AG20443 (cell line): Measurements from ENCODE around the gene ANHX.
"Not testable (repeated sequence)": the region's sequence is repeated elsewhere in the genome, so short reads cannot be mapped to it uniquely, and the experiment has no call there.

Source experiments
- DNase-seq: peaks from one replicate; pipeline ENCODE4 v3.0.0; 2012; ENCODE audit warnings: low spot score, mixed read lengths

Gene ANHX

GRCh38 chr12:133235401-133236112 lies at the start of gene ANHX:
Gene ANHX (minus strand): TSS chr12:133235877. CDS start chr12:133234356, 1,521 bp downstream.
- peak; percentile 8 for DNase-seq

GRCh38 chr12:133264668-133265067 lies 29.0 kb upstream of the ANHX start:
- not testable (repeated sequence) for DNase-seq

- DNase-seq: no peak
Observed at GRCh38 chr12:133264173-133264572, 28.5 kb upstream of the ANHX start.

DNA sequence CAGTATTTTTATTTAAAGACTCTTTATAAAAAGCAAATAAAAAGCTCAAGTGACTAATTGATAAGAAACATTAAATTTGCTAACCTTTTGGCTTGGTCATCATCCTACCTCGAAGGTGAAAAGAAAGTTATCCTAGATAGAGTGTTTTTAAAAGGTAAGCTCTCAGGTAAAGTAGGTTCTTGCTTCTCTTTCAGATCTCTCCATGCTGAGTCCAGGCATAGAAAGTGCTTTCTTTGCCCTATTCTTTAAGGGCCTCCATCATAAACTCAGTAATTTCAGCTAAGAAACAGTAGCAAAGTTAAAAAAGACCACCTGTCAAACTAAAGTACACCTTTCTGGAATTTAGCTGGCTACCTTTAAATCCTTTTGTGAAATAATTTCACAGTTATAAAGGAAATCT lies 20.6 kb upstream of the ANHX start:
- DNase-seq: no peak

- DNase-seq: not testable (repeated sequence)
Observed at GRCh38 chr12:133255833-133256232, 20.2 kb upstream of the ANHX start.

- DNase-seq: no peak
Observed at GRCh38 chr12:133251732-133252131, 16.1 kb upstream of the ANHX start.

- DNase-seq: no peak
Observed at GRCh38 chr12:133236556-133236955, 879 bp upstream of the ANHX start.

DNA sequence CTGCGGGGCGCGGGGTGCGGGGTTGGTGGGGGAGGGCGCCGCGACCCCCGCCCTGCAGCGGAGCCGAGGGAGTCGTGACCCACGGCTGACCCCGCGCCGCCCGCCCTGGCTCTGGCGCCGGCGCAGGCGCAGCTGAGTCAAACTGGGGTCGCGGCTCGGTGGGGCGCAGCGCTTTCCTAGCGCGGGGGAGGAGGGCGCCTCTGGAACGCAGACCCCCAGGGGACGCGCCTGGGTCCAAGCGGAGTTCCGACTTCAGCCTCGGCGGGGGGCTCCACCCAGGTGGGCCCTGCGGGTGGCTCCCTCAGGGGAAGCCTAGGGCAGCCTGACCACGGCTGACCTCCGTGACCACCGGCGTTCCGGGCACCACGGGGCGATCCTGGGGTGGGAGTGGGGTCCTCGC lies 467 bp upstream of the ANHX start:
- peak; percentile 5 for DNase-seq

- DNase-seq: no peak
Observed at GRCh38 chr12:133234971-133235370, 706 bp downstream of the ANHX start.

- no peak for DNase-seq
Observed at GRCh38 chr12:133233993-133234564, 1.6 kb downstream of the ANHX start.

DNA sequence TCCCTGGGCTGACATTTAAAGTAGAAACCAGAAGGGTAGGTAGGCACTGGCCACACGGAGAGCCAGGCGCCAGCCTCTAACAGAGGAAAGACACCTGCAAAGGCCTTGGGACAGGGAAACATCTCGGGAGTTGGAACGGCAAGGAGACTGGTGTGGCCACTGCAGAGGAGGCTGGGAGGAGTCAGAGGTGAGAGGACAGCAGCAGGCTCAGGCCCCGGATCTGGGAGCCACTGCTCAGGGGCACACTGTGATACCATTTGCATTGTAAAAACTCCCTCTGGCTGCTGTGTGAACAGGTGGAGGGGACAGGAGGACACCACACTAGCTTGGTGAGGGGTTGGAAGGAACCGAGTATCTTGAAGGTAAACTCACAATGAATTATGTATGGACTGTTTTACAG lies 2.7 kb downstream of the ANHX start:
- no peak for DNase-seq

DNA sequence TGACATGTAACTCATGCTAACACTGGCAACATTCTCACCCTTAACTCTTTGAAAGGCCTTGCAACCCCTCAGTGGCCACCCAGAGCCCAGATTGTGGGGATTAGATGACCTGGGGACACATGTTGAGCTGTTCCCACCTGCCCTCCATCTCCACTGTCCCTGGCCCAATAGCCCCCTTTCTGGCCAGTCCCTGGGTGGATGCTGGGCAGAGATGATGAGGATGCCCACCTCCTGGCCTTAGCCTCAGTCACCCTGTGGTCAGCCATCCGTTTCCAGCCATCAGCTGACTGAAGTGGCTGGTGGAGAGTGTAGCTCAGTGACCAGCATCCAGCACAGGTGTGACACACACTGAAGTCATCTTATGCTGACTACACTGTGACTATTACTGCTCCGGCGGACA lies 4.7 kb downstream of the ANHX start:
- no peak for DNase-seq

- DNase-seq: no peak
Observed at GRCh38 chr12:133227281-133227852, 8.3 kb downstream of the ANHX start.

DNA sequence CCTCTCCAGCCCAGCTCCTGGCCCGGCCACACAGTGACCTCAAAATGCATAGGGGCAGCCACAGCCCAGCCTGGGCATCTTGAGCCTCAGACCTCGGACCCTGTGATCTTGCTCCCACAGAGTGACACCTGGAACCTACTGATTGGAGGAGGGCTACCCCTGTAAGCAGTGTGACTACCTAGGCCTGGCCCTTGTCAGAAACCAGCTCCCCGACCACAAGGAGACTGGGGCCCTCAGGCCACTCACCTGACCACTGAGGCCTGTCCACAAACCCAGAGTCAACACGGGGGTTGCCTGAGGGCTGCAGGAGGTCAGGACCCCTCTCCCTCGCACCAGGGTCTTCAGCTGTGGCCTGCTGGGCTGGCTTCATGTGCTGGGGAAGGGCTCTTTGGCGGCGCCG lies 9.0 kb downstream of the ANHX start:
- DNase-seq: no peak

DNA sequence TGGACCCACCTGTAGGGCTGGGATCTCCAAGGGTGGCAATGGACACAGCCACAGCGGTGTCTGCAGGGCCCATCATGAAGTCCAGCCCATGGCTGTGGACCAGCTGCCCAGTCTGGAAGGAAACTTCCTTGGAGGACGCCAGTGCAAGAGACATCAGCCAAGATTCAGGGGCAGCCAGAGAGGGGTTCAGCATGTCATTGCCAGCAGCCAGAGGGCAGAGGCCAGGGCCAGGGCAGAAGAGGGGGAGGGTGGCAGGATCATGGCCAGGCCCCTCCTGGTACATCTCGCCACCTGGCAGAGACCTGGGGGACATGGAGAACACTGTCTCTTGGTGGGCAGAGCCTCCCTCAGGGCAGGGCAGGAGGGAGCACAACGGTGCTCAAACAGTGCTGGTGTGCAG lies 10.2 kb downstream of the ANHX start:
- DNase-seq: no peak

DNA sequence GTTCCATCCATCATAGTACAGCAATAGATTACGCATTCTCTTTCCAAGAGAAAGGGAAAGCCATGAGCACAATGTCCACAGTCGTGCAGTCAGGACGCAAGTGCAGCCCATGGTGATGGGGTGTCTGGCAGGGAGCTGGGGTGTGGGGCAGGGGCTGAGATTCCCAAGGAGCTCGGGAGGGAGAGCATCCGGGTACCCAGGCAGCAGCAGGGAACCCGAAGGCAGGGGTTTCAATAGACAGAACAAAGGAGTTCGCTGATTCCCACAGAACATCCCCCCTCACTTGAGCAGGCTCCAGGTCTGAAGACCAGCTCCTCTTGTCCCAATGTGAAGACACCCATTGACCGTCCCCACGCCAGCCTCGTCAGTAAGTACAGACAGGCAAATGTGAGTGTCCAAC lies 13.5 kb downstream of the ANHX start:
- DNase-seq: no peak

- no peak for DNase-seq
Observed at GRCh38 chr12:133221241-133221640, 14.4 kb downstream of the ANHX start.

DNA sequence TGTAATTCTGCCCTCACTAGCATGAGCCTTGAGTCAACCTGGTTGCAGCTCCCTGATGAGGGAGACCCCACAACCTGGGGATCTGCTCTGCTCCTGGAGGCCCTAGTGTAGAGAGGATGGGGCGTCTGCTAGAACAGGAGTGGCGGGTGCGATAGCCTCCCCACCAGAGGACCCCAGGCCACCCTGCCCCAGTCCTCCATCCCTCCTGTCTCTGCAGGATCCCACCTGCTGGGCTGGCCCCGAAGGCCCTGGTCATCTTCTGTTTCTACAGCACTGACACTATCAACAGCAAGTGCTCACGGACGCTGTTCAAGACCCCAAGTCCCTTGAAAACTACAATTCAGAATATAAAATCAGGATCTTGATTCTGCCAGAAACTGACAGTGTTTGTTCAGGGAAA lies 15.2 kb downstream of the ANHX start:
- no peak for DNase-seq

DNA sequence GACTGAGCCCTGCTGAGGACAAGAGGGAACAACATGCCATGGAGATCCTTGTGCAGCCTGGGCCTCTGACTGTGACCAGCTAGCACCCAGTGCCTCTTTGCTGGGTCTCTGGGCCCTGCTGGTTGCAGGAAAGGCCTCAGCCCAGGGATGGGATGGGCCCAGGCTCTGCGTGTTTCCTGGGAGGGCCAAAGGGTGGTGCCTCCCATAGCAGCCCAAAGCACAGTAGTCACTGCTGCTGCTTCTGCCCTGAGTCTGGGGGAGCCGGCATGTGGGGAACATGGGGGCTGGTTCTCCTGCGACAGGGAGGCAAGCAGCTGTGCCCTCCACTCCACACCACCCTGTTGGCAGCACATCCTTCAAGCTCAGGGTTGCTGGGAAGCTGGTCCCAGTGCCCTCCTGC lies 18.5 kb downstream of the ANHX start:
- DNase-seq: no peak

- DNase-seq: no peak
Observed at GRCh38 chr12:133215724-133216123, 20.0 kb downstream of the ANHX start.

GRCh38 chr12:133206390-133206789 lies 29.3 kb downstream of the ANHX start:
- no peak for DNase-seq

DNA sequence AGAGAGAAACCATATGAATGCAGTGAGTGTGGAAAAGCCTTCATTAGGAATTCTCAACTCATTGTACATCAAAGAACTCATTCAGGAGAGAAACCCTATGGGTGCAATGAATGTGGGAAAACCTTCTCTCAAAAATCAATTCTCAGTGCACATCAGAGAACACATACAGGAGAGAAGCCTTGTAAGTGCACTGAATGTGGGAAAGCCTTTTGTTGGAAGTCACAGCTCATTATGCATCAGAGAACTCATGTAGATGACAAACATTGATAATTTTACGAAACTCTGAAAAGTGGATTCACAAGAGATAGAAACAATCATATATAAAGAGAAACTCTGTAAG lies 31.4 kb downstream of the ANHX start:
- DNase-seq: no peak

DNA sequence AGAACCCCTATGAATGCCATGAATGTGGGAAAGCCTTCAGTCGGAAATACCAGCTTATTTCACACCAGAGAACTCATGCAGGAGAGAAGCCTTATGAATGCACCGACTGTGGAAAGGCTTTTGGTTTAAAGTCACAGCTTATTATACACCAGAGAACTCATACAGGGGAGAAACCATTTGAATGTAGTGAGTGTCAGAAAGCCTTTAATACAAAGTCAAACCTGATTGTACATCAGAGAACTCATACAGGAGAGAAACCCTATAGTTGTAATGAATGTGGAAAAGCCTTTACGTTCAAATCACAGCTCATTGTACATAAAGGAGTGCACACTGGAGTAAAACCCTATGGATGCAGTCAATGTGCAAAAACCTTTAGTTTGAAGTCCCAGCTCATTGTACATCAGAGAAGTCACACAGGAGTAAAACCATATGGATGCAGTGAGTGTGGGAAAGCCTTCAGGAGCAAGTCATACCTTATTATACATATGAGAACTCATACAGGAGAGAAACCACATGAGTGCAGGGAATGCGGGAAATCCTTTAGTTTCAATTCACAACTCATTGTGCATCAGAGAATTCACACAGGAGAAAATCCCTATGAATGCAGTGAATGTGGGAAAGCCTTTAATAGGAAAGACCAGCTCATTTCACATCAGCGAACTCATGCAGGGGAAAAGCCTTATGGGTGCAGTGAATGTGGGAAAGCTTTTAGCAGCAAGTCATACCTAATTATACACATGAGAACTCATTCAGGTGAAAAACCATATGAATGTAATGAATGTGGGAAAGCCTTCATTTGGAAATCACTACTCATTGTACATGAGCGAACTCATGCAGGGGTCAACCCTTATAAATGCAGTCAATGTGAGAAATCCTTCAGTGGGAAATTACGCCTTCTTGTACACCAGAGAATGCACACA lies 32.1 kb downstream of the ANHX start:
- DNase-seq: no peak
